MM.1S (cell line): Measurements from ENCODE around the gene CKM.

ENCODE experiments used
- DNase-seq: peaks from one replicate; pipeline ENCODE4 v3.0.0-alpha.2; 2015
- H2AFZ ChIP-seq: fragments of 300-600 bp; sonication (generic); 2 replicates; pipeline ENCODE4 v1.6.0; 2016; ENCODE audit warnings: antibody characterized with exemption, low read length
- H3F3A ChIP-seq: fragments of 300-600 bp; sonication (generic); 2 replicates; pipeline ENCODE4 v1.6.1; 2016; ENCODE audit warnings: mild to moderate bottlenecking, antibody characterized with exemption, low read length, moderate library complexity, mixed read lengths; ENCODE audit not compliant: insufficient read depth
- H3K27ac ChIP-seq: fragments of 300-600 bp; sonication (generic); 2 replicates; pipeline ENCODE4 v1.5.1; 2016; ENCODE audit warnings: mild to moderate bottlenecking, low read length
- H3K27me3 ChIP-seq: fragments of 300-600 bp; sonication (generic); replicated peaks from 2 replicates; pipeline ENCODE4 v1.6.0; 2016; ENCODE audit warnings: low read length; ENCODE audit not compliant: insufficient read depth
- H3K36me3 ChIP-seq: fragments of 300-600 bp; sonication (generic); replicated peaks from 2 replicates; pipeline ENCODE4 v1.6.1; 2016; ENCODE audit warnings: mild to moderate bottlenecking, low read length, mixed read lengths; ENCODE audit not compliant: insufficient read depth
- H3K4me1 ChIP-seq: fragments of 300-600 bp; sonication (generic); 2 replicates; pipeline ENCODE4 v1.6.1; 2016; ENCODE audit warnings: low read length, mixed read lengths
- H3K4me2 ChIP-seq: fragments of 300-600 bp; sonication (generic); 2 replicates; pipeline ENCODE4 v1.6.0; 2016; ENCODE audit warnings: low read depth, low read length
- H3K4me3 ChIP-seq: fragments of 300-600 bp; sonication (generic); 2 replicates; pipeline ENCODE4 v1.5.1; 2016; ENCODE audit warnings: low read length, mixed read lengths
- H3K79me2 ChIP-seq: fragments of 300-600 bp; sonication (generic); 2 replicates; pipeline ENCODE4 v1.6.1; 2016; ENCODE audit warnings: mixed run types, low read length, mixed read lengths
- H3K9ac ChIP-seq: fragments of 300-600 bp; sonication (generic); 2 replicates; pipeline ENCODE4 v1.6.1; 2016; ENCODE audit warnings: low read length, mixed read lengths
- H3K9me2 ChIP-seq: fragments of 300-600 bp; sonication (generic); replicated peaks from 2 replicates; pipeline ENCODE4 v1.6.1; 2016; ENCODE audit warnings: mild to moderate bottlenecking, low read length, mixed read lengths; ENCODE audit not compliant: insufficient read depth
- H3K9me3 ChIP-seq: fragments of 300-600 bp; sonication (generic); replicated peaks from 2 replicates; pipeline ENCODE4 v1.6.1; 2016; ENCODE audit warnings: mild to moderate bottlenecking, low read length, mixed read lengths; ENCODE audit not compliant: insufficient read depth
- H4K20me1 ChIP-seq: fragments of 300-600 bp; sonication (generic); 2 replicates; pipeline ENCODE4 v1.6.1; 2016; ENCODE audit warnings: mild to moderate bottlenecking, low read length, moderate library complexity, mixed read lengths; ENCODE audit not compliant: insufficient read depth
- CTCF ChIP-seq: fragments of 300-600 bp; sonication (generic); IDR thresholded peaks from 2 replicates; pipeline ENCODE4 v1.5.1; 2016; ENCODE audit warnings: antibody characterized with exemption, low read length, mixed read lengths
- EZH2 ChIP-seq: fragments of 300-600 bp; sonication (generic); optimal IDR thresholded peaks from 2 replicates; pipeline ENCODE3; 2017; ENCODE audit warnings: low read depth, mild to moderate bottlenecking, antibody characterized with exemption, low read length, mixed read lengths
- EZH2phosphoT487 ChIP-seq: fragments of 300-600 bp; sonication (generic); IDR thresholded peaks from 2 replicates; pipeline ENCODE4 v1.6.1; 2018; ENCODE audit warnings: antibody characterized with exemption, low read length

The CKM gene

DNA sequence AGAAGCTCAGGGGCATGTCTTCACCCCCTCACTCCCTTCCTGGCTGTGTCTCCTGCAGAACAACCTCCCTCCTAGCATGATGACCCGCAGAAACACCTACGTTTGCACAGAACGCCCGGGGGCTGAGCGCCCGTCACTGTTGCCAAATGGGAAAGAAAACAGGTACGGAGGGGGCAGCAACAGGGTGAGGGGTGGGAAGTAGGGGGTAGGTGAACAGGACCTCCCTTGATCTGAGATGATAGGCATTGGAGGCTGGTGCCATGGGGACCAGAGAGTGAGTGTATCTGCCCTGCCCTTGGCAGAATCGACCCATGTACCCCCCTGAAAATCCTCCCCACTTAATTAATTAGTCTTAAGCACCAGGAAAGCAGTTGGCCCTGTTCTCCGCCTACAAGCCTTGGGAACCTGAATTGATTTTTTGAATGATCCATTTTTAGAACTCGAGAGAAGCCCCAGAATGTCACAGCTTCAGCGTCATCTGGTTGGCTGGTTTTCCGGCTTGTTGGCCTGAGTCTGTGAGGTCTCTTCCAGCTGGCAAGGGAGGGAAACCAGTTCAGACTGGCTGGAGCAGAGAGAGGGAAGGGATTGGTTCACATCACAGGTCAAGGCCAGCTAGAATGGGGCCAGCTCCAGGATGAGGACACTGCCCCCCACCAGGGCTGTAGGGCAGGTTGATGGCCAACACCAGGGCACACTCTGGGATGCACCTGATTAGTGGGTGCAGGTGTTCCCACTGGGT, 28.2 kb downstream of the CKM start:
- no peak for DNase-seq
- H3K36me3 ChIP-seq = no peaks in the 10 kb centered on the region
- no peaks in the 10 kb centered on the region for H3F3A ChIP-seq
- H3K4me3 ChIP-seq = no peak overlapping the region
- H3K4me2 ChIP-seq = no peak overlapping the region
- no peaks in the 10 kb centered on the region for H3K4me1 ChIP-seq
- no peaks in the 10 kb centered on the region for H3K9me3 ChIP-seq
- no peaks in the 10 kb centered on the region for H3K9me2 ChIP-seq
- H3K79me2 ChIP-seq = no peaks in the 10 kb centered on the region
- no peaks in the 10 kb centered on the region for H4K20me1 ChIP-seq
- TF ChIP-seq EZH2phosphoT487 = no peak
- no peak for TF ChIP-seq EZH2
- no peak overlapping the region for H2AFZ ChIP-seq
- no peaks in the 10 kb centered on the region for H3K27me3 ChIP-seq
- H3K27ac ChIP-seq = no peak overlapping the region
- no peak overlapping the region for H3K9ac ChIP-seq

DNA sequence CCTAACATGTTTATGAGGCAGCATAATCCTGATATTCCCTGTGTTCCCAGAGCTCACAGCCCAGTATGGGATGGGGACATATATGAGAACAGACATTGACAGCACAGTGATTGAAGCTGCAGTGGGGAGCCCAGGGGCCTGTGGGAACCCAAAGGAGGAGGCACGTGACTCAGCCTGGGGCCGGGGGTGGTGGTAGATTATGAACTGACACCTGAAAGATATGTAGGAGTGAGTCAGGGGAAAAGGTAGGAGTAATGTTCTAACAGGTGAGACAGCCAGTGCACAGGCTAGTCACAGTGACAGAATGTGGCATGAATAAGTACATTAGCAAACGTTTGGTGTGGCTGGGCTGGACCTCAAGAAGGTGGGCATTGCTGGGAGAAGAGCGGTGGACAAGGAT, 29.0 kb downstream of the CKM start:
- H3K4me2 ChIP-seq = no peak overlapping the region
- H3K4me3 ChIP-seq = no peak overlapping the region
- no peak overlapping the region for H3K9ac ChIP-seq
- H2AFZ ChIP-seq = no peak overlapping the region
- H3K9me3 ChIP-seq = no peaks in the 10 kb centered on the region
- no peaks in the 10 kb centered on the region for H3K36me3 ChIP-seq
- H3K9me2 ChIP-seq = no peaks in the 10 kb centered on the region
- DNase-seq = no peak
- no peaks in the 10 kb centered on the region for H3K4me1 ChIP-seq
- H3K79me2 ChIP-seq = no peaks in the 10 kb centered on the region
- TF ChIP-seq EZH2 (no peak), CTCF (no peak), EZH2phosphoT487 (no peak)
- H3K27ac ChIP-seq = no peak overlapping the region
- H3F3A ChIP-seq = no peaks in the 10 kb centered on the region
- no peaks in the 10 kb centered on the region for H4K20me1 ChIP-seq
- no peaks in the 10 kb centered on the region for H3K27me3 ChIP-seq

GRCh38 chr19:45291834-45292233, 30.8 kb downstream of the CKM start:
- H3K9ac ChIP-seq = no peak overlapping the region
- H3K27me3 ChIP-seq = no peaks in the 10 kb centered on the region
- H3K36me3 ChIP-seq = no peaks in the 10 kb centered on the region
- no peak for DNase-seq
- H3K4me2 ChIP-seq = no peak overlapping the region
- no peaks in the 10 kb centered on the region for H3K9me2 ChIP-seq
- H4K20me1 ChIP-seq = no peaks in the 10 kb centered on the region
- H3K27ac ChIP-seq = no peak overlapping the region
- H3K4me3 ChIP-seq = no peak overlapping the region
- no peaks in the 10 kb centered on the region for H3F3A ChIP-seq
- H3K79me2 ChIP-seq = no peaks in the 10 kb centered on the region
- H3K9me3 ChIP-seq = no peaks in the 10 kb centered on the region
- TF ChIP-seq EZH2phosphoT487 (no peak), CTCF (no peak), EZH2 (no peak)
- H3K4me1 ChIP-seq = no peaks in the 10 kb centered on the region
- H2AFZ ChIP-seq = no peak overlapping the region

GRCh38 chr19:45290381-45290931, 32.2 kb downstream of the CKM start:
- Histone ChIP-seq H4K20me1 (no peaks in the 10 kb centered on the region), H3K4me3 (no peak overlapping the region), H3F3A (no peaks in the 10 kb centered on the region), H3K79me2 (no peaks in the 10 kb centered on the region), H3K9me3 (no peaks in the 10 kb centered on the region), H3K27me3 (no peaks in the 10 kb centered on the region), H3K9ac (no peak overlapping the region), H3K4me1 (no peaks in the 10 kb centered on the region), H2AFZ (no peak overlapping the region), H3K27ac (no peak overlapping the region), H3K9me2 (no peaks in the 10 kb centered on the region), H3K4me2 (no peak overlapping the region), H3K36me3 (no peaks in the 10 kb centered on the region)
- no peak for TF ChIP-seq EZH2phosphoT487
- no peak for DNase-seq
